Measurements from ENCODE around the gene TNRC18. TPM values are rescaled to one million over a fixed set of nuclear protein-coding genes. Genes with fewer than 3 reads are reported as not detected.
"Not testable (repeated sequence)": the region's sequence is repeated elsewhere in the genome, so short reads cannot be mapped to it uniquely, and the experiment has no call there.

TNRC18 gene
- total RNA-seq, 6 donors from 2014 or later: 101 to 617 (median 128) TPM

DNA sequence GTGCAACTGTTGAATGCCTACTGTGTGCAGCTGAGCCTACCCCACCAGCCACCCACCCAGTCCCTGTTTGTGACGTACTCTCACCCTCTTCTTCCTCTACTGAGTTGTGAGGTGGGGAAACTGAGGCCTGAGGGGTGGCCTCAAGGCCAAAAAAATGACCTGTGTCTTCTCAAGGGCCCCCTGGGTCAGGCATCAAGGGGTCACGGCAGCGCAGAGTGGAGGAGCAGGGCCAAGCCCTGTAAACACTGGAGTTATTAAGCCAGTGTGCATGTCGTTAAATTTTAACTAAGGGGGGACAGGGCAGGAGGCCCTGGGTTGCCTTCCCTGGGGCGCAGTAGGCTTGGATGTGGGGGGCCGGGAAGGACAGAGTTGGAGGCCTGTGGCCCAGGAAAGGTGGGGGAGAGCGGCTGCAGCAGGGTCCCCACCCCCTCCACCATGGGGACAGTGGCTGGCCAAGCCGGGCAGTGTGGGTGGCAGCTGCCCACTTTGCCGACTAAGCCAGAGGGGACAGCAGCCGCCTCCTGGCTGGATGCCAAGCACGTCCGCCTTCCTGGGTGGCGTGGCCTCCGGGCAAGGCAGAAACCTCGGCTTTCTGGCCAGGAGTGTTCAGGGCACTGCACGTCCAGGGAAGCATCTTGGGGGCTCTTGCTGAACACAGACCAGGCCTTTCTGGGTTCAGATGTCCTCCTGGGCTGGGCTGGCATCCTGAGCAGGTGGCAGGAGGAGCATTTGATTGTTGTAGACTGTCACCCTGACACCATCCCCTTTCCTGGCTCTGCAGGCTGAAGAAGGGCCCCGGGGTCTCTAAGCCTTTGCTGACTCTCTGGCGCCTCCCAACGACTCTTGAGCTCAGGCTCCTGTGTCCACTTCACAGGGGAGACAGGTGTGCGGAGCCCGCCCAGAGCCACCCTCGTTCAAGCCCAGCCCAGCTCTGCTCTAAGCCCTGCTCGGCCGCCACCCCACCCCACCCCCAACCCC is 139.0 kb downstream of the TNRC18 start:
- H3K36me3 ChIP-seq: no peaks in the 10 kb centered on the region
- no peaks in the 10 kb centered on the region for H3K9me3 ChIP-seq
- ATAC-seq (ENCODE audit: low FRiP score in 2 of 2) (peak in 1 of 2 donors; percentile 2), DNase-seq (peak; percentile 79 to 81)
- H3K4me3 ChIP-seq: no peak overlapping the region
- WGBS, 2 donors: 46 to 48% methylated on average over 6 to 20 of the region's 24 CpGs
- TF ChIP-seq POLR2AphosphoS5 (IDR thresholded peaks at IDR 0.05): no peak
- TF ChIP-seq, protein P1, sequence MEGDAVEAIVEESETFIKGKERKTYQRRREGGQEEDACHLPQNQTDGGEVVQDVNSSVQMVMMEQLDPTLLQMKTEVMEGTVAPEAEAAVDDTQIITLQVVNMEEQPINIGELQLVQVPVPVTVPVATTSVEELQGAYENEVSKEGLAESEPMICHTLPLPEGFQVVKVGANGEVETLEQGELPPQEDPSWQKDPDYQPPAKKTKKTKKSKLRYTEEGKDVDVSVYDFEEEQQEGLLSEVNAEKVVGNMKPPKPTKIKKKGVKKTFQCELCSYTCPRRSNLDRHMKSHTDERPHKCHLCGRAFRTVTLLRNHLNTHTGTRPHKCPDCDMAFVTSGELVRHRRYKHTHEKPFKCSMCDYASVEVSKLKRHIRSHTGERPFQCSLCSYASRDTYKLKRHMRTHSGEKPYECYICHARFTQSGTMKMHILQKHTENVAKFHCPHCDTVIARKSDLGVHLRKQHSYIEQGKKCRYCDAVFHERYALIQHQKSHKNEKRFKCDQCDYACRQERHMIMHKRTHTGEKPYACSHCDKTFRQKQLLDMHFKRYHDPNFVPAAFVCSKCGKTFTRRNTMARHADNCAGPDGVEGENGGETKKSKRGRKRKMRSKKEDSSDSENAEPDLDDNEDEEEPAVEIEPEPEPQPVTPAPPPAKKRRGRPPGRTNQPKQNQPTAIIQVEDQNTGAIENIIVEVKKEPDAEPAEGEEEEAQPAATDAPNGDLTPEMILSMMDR (IDR thresholded peaks at IDR 0.05): no peak
- peaks cover 7 to 17% (median 10%) of the 10 kb centered on the region in 4 donors for H3K4me1 ChIP-seq
- no peak overlapping the region for H3K27ac ChIP-seq
- H3K27me3 ChIP-seq: peaks cover 0 to 6% (median 2%) of the 10 kb centered on the region in 4 donors

DNA sequence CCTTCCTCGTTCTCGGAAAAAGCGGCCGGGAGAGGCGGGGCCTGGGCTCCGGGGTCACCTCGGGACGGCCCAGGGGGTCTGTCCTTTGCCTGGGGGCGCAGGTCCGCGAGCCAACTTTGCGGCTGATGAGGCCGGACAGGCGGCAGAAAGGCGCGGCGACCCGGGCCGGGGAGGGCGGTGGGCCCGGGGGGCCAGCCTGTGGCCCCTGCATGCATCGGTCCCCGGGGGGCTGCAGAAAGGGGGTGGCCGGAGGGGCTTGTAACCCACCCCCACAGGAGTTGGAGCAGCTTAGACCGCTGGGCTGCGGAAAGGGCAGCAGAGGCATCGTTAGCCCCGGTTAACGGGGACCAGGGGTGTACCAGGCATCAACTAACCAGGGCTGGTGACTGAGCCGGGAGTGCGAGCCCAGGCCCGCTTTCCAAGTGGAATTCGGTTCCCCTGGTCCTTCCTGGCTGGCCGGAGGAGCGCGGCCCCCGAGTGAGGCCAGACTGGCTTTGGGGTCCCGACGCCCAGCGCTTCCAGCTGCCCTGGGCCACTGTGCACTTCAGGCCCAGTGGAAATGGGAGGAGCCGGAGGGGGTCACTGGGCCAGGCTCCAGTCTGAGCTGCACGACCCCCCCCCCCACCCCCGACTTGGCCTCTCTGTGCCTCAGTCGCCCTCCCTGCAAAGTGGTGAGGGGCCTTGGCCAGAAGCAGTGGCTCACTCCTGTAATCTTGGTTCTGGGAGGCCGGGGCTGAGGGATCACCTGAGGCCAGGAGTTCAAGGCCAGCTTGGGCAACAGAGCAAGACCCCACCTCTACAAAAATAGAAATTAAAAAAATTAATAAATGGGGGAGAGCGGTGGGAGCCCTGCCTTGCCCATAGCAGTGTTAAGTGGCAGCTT is 140.0 kb downstream of the TNRC18 start:
- ATAC-seq (ENCODE audit: low FRiP score in 2 of 2): no peak
- peak in 1 of 2 donors; percentile 84 for DNase-seq
- H3K4me3 ChIP-seq: peak overlapping the region; percentile 37 to 55 (median 52)
- H3K27me3 ChIP-seq: peaks cover 0 to 6% (median 2%) of the 10 kb centered on the region in 4 donors
- no peak overlapping the region for H3K27ac ChIP-seq
- peaks cover 7 to 17% (median 10%) of the 10 kb centered on the region in 4 donors for H3K4me1 ChIP-seq
- no peaks in the 10 kb centered on the region for H3K36me3 ChIP-seq
- no peaks in the 10 kb centered on the region for H3K9me3 ChIP-seq
- 16 to 83% methylated on average over 2 to 12 of the region's 46 CpGs for WGBS, 2 donors
- TF ChIP-seq EP300 (IDR thresholded peaks at IDR 0.05) (no peak), POLR2A (IDR thresholded peaks at IDR 0.05) (no peak), POLR2AphosphoS5 (IDR thresholded peaks at IDR 0.05) (no peak)
- TF ChIP-seq, protein P1 (IDR thresholded peaks at IDR 0.05): no peak

DNA sequence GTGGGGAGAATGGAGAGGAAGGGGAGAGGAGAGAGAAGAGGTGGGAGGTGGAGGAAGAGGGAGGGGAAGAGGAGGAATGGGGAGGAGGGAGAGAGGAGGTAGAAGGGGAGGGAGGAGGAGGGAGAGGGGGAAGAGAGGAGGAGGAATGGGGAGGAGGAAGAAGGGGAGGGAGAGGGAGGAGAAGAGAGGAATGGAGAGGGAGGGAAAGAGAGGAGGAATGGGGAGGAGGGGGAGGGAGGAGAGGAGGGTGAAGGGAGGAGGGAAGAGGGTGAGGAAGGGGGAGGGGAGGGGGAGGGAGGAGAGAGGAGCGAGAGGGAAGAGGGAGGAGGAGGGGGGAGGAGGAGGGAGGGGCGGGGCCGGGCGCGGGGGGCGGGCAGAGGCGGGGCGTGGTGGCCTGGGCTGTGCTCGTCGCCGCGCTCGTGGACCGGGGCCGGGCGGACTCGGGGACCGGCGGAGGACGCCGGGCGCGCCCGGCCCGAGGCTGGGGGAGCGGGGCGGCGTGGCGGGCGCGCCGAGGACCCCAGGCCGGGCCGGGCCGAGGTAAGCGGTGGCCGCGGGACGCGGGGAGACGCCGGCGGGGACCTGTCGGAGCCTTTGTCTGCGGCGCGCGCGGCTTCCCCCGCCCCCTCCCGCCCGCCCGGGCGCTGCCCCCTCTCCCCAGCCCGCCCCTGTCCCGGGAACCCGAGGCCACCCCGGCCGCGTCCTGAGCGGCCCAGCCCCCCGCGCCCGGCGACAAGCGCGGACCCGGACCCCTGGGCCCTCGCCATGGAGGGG is 140.9 kb downstream of the TNRC18 start, which contains the start of gene SLC29A4:
TSS of gene SLC29A4 (plus strand) at position 401 of the 774 bp plus-strand sequence. CDS start 4,874 bp downstream, outside the sequence.
- Histone ChIP-seq H3K9me3 (no peaks in the 10 kb centered on the region), H3K27me3 (peaks cover 0 to 6% (median 2%) of the 10 kb centered on the region in 4 donors), H3K36me3 (no peaks in the 10 kb centered on the region), H3K4me3 (peak within 1 kb of the TSS; percentile 37 to 55 (median 52)), H3K27ac (no peak within 1 kb of the TSS), H3K4me1 (peaks cover 7 to 17% (median 10%) of the 10 kb centered on the region in 4 donors)
- peak; percentile 44 to 90 for DNase-seq
- ATAC-seq (ENCODE audit: low FRiP score in 2 of 2): peak in 1 of 2 donors; percentile 72
- TF ChIP-seq EP300 (IDR thresholded peaks at IDR 0.05): no peak
- TF ChIP-seq POLR2AphosphoS5 (IDR thresholded peaks at IDR 0.05): no peak
- TF ChIP-seq POLR2A (IDR thresholded peaks at IDR 0.05): no peak
- TF ChIP-seq, protein P1 (IDR thresholded peaks at IDR 0.05): no peak
- 3% methylated on average over 9 of the region's 69 CpGs; no CpG with 5 or more reads in 1 of the 2 donors for WGBS, 2 donors

GRCh38 chr7:5281598-5282500 is 141.8 kb downstream of the TNRC18 start:
- not testable (repeated sequence) for DNase-seq, H3K36me3 ChIP-seq, H3K27me3 ChIP-seq, H3K27ac ChIP-seq, H3K4me3 ChIP-seq, H3K9me3 ChIP-seq
- WGBS, 2 donors: 44 to 56% methylated on average over 16 to 18 of the region's 19 CpGs
- peaks cover 7 to 17% (median 10%) of the 10 kb centered on the region in 4 donors for H3K4me1 ChIP-seq
- peak in 1 of 2 donors; percentile 12 for ATAC-seq (ENCODE audit: low FRiP score in 2 of 2)
